Pancreas (tissue), 10 donors: ENCODE measurements around the gene ADCY1. TPM values are rescaled to one million over a fixed set of nuclear protein-coding genes. Genes with fewer than 3 reads are reported as not detected.

Experiments used
- ATAC-seq, 4 donors: fragments of 200-7000 bp; cut with Tn5 transposase; one replicate each; pipeline versions ENCODE4 v1.8.0 to v1.9.1; 2020; ENCODE audit warnings: mild to moderate bottlenecking in 4 of 4, moderate library complexity in 4 of 4
- DNase-seq, 6 donors: peaks; one replicate each; pipeline ENCODE4 v3.0.0-alpha.2; 2020
- FAIRE-seq: peaks from 2 replicates; lab custom pipeline; 2012; peaks lifted over from hg19 to GRCh38; lab: Jason Lieb, UNC
- H3K27ac ChIP-seq, 4 donors: fragments of 200-600 bp; sonication (generic); 1 replicate in 3 of 4; 2 replicates in 1 of 4; pipeline versions ENCODE4 v1.5.0 to v1.8.0; 2020
- H3K27me3 ChIP-seq, 4 donors: fragments of 200-600 bp; one replicate each; pipeline ENCODE4 v1.8.0; 2021
- H3K36me3 ChIP-seq, 3 donors: fragments of 200-600 bp; sonication (generic) in 1 of 3; one replicate each; pipeline versions ENCODE4 v1.5.0 to v1.8.0; 2020 to 2021
- H3K4me1 ChIP-seq, 3 donors: fragments of 200-600 bp; one replicate each; pipeline ENCODE4 v1.8.0; 2021
- H3K4me3 ChIP-seq, 4 donors: fragments of 200-600 bp; sonication (generic) in 2 of 4; one replicate each; pipeline versions ENCODE4 v1.5.0 to v1.8.0; 2020 to 2021
- H3K9me3 ChIP-seq, 4 donors: fragments of 200-600 bp; one replicate each; pipeline ENCODE4 v1.8.0; 2021
- WGBS, 2 donors: extraction: QIAGEN DNeasy Blood & Tissue Kit; methylation state at CpG; one replicate each; pipeline ENCODE4 v1.1.7; 2013; 5-methylcytosine and 5-hydroxymethylcytosine counted together
- intact Hi-C, 3 donors: fragments of 100-400 bp; cut with DNase I; formaldehyde crosslinking; loops; one replicate each; pipeline versions ENCODE4 v1.11.1 to v1.14.2; 2022
- polyA plus RNA-seq, 2 donors: library from polyadenylated mRNA; stranded (reverse); fragments of 200-250 nt; gene quantifications; one replicate each; pipeline ENCODE4 v1.2.3, GENCODE V29; 2013
- total RNA-seq, 6 donors: library from RNA; stranded (reverse); fragmentation: NEBNext Ultra II Directional in 4 of 6; extraction: Animal tissue kit (Norgen Biotek cat#: 25700) in 4 of 6; gene quantifications; one replicate each; pipeline versions ENCODE4 v1.2.1 to v1.2.4, GENCODE V29; 2021 to 2023
- TF ChIP-seq, protein P1 (sequence below), 4 donors: fragments of 200-600 bp; sonication (generic) in 3 of 4; IDR thresholded peaks; one replicate each; pipeline versions ENCODE4 v1.5.0 to v1.8.0; 2021; ENCODE audit warnings: antibody characterized with exemption in 4 of 4
- donor health status: healthy with polysubstance abuse.
- donor health status: DM: no; HTN: no; CAD: no; lungs with moderate emphysema.
- donor health status: DM: no; HTN: no; CAD: no.
- donor health status: control.
- donor health status: control.
- donor health status: Bipolar disorder and iron deficiency.
- donor health status: DM: yes; HTN: yes; CAD: no.
- donor health status: DM: no; HTN: no; CAD: no.
- donor health status: DM: no; HTN: no; CAD: no.
- donor health status: DM: yes; HTN: yes; CAD: no.

ADCY1 gene
- total and polyA plus RNA-seq, 8 donors = 1.0 to 5.8 (median 4.2) TPM

DNA sequence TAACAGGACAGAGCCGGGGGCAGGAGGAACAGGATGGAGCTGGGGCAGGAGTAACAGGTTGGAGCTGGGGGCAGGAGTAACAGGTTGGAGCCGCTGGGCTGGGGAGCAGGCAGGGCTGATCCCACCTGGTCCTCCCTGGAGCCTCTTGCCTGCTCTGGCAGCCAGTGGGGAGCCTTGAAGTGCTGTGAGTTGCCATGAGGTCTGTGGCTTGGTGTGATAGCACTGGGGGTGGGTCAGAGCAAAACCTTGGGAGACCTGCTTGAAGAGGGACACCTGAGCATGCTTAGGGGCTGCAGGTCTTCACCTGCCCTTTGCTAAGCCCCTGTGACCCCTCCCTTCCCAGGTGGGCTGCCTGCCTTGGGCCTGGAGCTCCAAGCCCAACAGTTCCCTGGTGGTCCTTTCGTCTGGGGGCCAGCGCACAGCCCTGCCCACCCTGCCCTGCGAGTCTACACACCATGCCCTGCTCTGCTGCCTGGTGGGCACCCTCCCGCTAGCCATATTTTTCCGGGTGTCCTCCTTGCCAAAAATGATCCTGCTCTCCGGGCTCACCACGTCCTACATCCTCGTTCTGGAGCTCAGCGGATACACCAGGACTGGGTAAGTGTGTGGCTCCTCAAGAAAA lies 111.6 kb downstream of the ADCY1 start:
- ATAC-seq (no peak), DNase-seq (peak in 1 of 6 donors; percentile 46), FAIRE-seq (no peak)
- Histone ChIP-seq H3K27me3 (no peaks in the 10 kb centered on the region), H3K4me3 (no peak overlapping the region), H3K9me3 (no peaks in the 10 kb centered on the region), H3K4me1 (peaks cover 6 to 22% (median 6%) of the 10 kb centered on the region in 3 donors), H3K27ac (no peak overlapping the region), H3K36me3 (no peaks in the 10 kb centered on the region)
- TF ChIP-seq, protein P1, sequence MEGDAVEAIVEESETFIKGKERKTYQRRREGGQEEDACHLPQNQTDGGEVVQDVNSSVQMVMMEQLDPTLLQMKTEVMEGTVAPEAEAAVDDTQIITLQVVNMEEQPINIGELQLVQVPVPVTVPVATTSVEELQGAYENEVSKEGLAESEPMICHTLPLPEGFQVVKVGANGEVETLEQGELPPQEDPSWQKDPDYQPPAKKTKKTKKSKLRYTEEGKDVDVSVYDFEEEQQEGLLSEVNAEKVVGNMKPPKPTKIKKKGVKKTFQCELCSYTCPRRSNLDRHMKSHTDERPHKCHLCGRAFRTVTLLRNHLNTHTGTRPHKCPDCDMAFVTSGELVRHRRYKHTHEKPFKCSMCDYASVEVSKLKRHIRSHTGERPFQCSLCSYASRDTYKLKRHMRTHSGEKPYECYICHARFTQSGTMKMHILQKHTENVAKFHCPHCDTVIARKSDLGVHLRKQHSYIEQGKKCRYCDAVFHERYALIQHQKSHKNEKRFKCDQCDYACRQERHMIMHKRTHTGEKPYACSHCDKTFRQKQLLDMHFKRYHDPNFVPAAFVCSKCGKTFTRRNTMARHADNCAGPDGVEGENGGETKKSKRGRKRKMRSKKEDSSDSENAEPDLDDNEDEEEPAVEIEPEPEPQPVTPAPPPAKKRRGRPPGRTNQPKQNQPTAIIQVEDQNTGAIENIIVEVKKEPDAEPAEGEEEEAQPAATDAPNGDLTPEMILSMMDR (IDR thresholded peaks at IDR 0.05) = no peak
- 89 to 95% methylated on average over 10 to 11 of the region's 11 CpGs for WGBS, 2 donors
- intact Hi-C loops = no loop called here

DNA sequence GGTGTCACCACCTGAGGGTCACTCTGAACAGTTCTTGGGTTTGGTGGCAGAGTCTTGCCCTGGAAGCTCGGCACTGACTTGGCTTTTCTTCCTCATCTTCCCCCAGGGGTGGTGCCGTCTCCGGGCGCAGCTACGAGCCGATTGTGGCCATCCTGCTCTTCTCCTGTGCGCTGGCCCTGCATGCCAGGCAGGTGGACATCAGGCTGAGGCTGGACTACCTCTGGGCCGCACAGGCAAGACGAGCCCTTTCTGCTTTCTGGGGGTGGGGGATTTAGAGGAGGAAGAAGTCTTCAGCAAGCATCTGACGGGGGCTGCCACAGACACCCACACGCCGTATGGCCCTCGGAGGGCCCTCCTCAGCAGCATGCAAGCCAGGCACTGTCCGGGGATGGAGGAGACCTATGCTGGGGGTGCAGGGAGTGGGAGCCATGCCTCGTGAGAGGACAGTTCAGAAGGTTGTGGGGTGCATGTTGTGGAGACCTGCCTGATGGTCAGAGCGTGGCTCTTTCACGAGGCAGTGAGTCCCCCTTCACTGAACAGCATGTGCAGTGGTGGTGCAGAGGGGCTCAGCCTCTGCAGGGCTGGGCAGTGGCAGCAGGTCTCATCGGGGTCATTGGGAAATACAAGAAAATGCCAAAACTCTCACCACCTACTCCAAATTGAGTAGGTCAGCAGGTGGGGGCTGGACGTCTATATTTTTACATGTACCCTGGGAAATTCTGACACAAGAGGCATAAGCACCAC lies 112.4 kb downstream of the ADCY1 start:
- Histone ChIP-seq H3K27me3 (no peaks in the 10 kb centered on the region), H3K27ac (no peak overlapping the region), H3K4me1 (peaks cover 7 to 28% (median 11%) of the 10 kb centered on the region in 3 donors), H3K9me3 (no peaks in the 10 kb centered on the region), H3K4me3 (no peak overlapping the region), H3K36me3 (no peaks in the 10 kb centered on the region)
- TF ChIP-seq, protein P1 (IDR thresholded peaks at IDR 0.05) = no peak
- 91% methylated on average over 19 of the region's 19 CpGs for WGBS, 2 donors
- ATAC-seq (no peak), DNase-seq (peak in 2 of 6 donors; percentile 51 to 52), FAIRE-seq (no peak)
- intact Hi-C loops = no loop called here

DNA sequence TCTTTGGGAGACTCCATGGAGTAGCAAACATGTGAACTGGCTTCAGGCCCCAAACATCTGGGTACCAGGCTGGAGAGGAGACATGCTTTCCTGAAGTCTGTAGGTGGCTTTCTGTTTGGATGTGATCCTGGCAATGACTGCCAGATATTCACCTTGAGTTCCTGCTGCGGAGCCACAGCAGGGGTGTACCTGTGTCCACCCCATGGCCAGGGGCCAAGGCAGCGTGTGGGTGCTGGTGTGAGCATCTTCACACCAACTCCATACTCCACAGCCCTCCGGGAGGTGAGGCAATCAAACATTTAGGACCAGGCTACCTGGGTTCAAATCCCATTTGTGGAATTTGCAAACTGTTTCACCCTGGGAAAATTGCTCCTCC lies 113.0 kb downstream of the ADCY1 start:
- no peak overlapping the region for H3K4me3 ChIP-seq
- 73 to 85% methylated on average over 3 of the region's 3 CpGs for WGBS, 2 donors
- TF ChIP-seq, protein P1 (IDR thresholded peaks at IDR 0.05) = no peak
- peaks cover 13 to 34% (median 17%) of the 10 kb centered on the region in 3 donors for H3K4me1 ChIP-seq
- intact Hi-C loops = no loop called here
- DNase-seq = peak in 1 of 6 donors; percentile 38
- H3K36me3 ChIP-seq = no peaks in the 10 kb centered on the region
- FAIRE-seq = no peak
- ATAC-seq = no peak
- no peaks in the 10 kb centered on the region for H3K27me3 ChIP-seq
- H3K9me3 ChIP-seq = no peaks in the 10 kb centered on the region
- H3K27ac ChIP-seq = no peak overlapping the region

DNA sequence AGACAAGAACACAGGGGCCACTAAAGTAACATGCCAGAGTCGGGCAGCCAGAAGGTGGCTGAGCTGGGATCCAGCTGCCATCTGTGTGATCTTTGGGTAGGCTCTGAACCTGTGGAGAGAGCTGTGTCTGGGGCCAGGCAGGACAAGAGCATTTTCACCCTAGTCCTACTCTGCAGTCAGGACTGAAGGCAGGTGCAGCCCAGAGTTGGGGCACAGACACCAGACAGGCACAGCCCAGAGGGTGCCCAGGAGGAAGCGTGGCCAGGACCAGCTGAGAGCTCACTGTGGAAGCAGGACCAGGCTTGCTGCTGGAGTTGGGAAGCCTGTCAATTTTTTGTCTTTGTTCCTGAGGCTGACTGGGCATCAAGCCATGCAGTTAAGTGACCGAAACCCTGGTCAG lies 113.6 kb downstream of the ADCY1 start:
- Histone ChIP-seq H3K27me3 (no peaks in the 10 kb centered on the region), H3K4me1 (peaks cover 13 to 37% (median 20%) of the 10 kb centered on the region in 3 donors), H3K27ac (no peak overlapping the region), H3K36me3 (no peaks in the 10 kb centered on the region), H3K9me3 (no peaks in the 10 kb centered on the region), H3K4me3 (no peak overlapping the region)
- FAIRE-seq = no peak
- intact Hi-C loops = no loop called here
- peak in 1 of 6 donors; percentile 54 for DNase-seq
- TF ChIP-seq, protein P1 (IDR thresholded peaks at IDR 0.05) = no peak
- WGBS, 2 donors = 64 to 70% methylated on average over 3 of the region's 3 CpGs
- ATAC-seq = peak in 1 of 4 donors; percentile 5

DNA sequence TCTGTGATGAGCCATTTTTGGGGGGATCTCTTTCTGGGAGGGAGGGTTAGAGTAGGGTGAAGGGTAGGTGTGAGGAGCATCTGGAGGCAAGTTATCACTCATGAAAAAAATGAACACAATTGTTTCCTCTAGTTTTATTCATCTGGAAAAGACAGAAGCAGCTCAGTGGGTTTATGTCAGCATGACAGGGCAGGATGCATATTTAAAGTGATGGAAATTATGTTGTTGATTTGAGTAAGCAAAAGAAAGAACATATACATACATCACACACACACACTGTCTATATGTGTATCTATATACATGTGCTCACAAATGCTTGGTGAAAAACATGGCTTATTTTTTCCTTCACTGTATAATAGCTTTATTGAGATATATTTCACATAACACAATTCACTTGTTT lies 114.2 kb downstream of the ADCY1 start:
- no peaks in the 10 kb centered on the region for H3K9me3 ChIP-seq
- H3K4me3 ChIP-seq = no peak overlapping the region
- intact Hi-C loops = no loop called here
- no peaks in the 10 kb centered on the region for H3K36me3 ChIP-seq
- peaks cover 13 to 37% (median 20%) of the 10 kb centered on the region in 3 donors for H3K4me1 ChIP-seq
- ATAC-seq = no peak
- no peaks in the 10 kb centered on the region for H3K27me3 ChIP-seq
- no peak for FAIRE-seq
- no peak for DNase-seq
- no peak overlapping the region for H3K27ac ChIP-seq
- TF ChIP-seq, protein P1 (IDR thresholded peaks at IDR 0.05) = no peak
